Measurements from ENCODE around the gene NAPA.
"Not testable (repeated sequence)": the region's sequence is repeated elsewhere in the genome, so short reads cannot be mapped to it uniquely, and the experiment has no call there.

The NAPA gene

GRCh38 chr19:47499371-47499770, 15.5 kb downstream of the NAPA start:
- no peak for DNase-seq

- no peak for DNase-seq
These were observed 16.3 kb downstream of the NAPA start for GRCh38 chr19:47498561-47498960.

- DNase-seq, result no peak
These were observed 16.9 kb downstream of the NAPA start for GRCh38 chr19:47497821-47498520.

GRCh38 chr19:47497050-47497766, 17.7 kb downstream of the NAPA start:
- no peak for DNase-seq

- no peak for DNase-seq
These were observed 19.1 kb downstream of the NAPA start for GRCh38 chr19:47495478-47496372.

GRCh38 chr19:47494729-47495128, 20.1 kb downstream of the NAPA start:
- DNase-seq, result no peak

GRCh38 chr19:47494211-47494547, 20.7 kb downstream of the NAPA start:
- no peak for DNase-seq

- no peak for DNase-seq
These were observed 21.3 kb downstream of the NAPA start for GRCh38 chr19:47493378-47494210.

GRCh38 chr19:47492571-47493377, 22.1 kb downstream of the NAPA start:
- DNase-seq, result no peak

- DNase-seq, result no peak
These were observed 22.7 kb downstream of the NAPA start for GRCh38 chr19:47492137-47492533.

- no peak for DNase-seq
These were observed 23.3 kb downstream of the NAPA start for GRCh38 chr19:47491358-47492136.

- no peak for DNase-seq
These were observed 24.0 kb downstream of the NAPA start for GRCh38 chr19:47490847-47491246.

GRCh38 chr19:47490031-47490430, 24.8 kb downstream of the NAPA start:
- no peak for DNase-seq

- no peak for DNase-seq
These were observed 25.6 kb downstream of the NAPA start for GRCh38 chr19:47489072-47489914.

- no peak for DNase-seq
These were observed 27.0 kb downstream of the NAPA start for GRCh38 chr19:47487551-47488515.

- no peak for DNase-seq
These were observed 28.0 kb downstream of the NAPA start for GRCh38 chr19:47486900-47487299.

- DNase-seq, result not testable (repeated sequence)
These were observed 28.6 kb downstream of the NAPA start for GRCh38 chr19:47486220-47486619.

GRCh38 chr19:47485210-47485609, 29.7 kb downstream of the NAPA start:
- DNase-seq, result no peak
